ENCODE results near the gene CFAP45. TPM values are rescaled to one million over a fixed set of nuclear protein-coding genes. Genes with fewer than 3 reads are reported as not detected.

Gene CFAP45
- total RNA-seq, 1 experiment from 2014 or later, result 3.6 TPM

DNA sequence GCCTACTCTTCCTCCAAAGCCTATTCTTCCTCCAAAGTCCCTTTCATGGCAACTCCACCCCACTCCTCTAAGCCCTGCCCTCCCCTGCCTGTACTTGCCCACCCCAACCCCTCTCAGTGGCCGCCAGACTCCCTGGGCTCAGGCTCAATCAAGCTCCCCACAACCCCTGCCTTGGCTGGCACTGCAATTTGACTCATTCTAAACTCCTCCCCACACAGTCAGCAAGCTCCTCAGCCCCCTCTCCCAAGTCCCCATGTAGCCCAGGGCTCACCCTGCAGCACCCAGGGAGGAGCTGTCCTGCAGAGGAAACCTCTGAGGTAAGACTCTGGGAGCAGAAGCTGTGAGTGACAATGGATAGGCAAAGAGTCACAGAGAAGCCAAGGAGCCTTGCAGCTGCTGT is 33.9 kb downstream of the CFAP45 start:
- Histone ChIP-seq H3K4me3 (ENCODE audit: low read depth, low read length, poor library complexity, severe bottlenecking) (no peak overlapping the region), H3K9me3 (ENCODE audit: low read depth, low read length, poor library complexity, severe bottlenecking) (no peaks in the 10 kb centered on the region), H3K4me1 (ENCODE audit: insufficient read depth, low read length, poor library complexity, severe bottlenecking) (peaks cover 5% of the 10 kb centered on the region), H3K27ac (ENCODE audit: low read depth, low read length, poor library complexity, severe bottlenecking) (no peak overlapping the region), H3K27me3 (replicated peaks; ENCODE audit: insufficient read depth, low read depth, low read length, poor library complexity) (no peaks in the 10 kb centered on the region), H3K36me3 (ENCODE audit: insufficient read depth, low read length, poor library complexity, severe bottlenecking) (no peaks in the 10 kb centered on the region)
- BruUV-seq (replicated peaks), result no TSS peak
- POLR2A ChIA-PET (ENCODE audit: low non-redundant PET), result no interaction called here
- intact Hi-C loops (cut with micrococcal nuclease; ENCODE audit: unreplicated experiment), result no loop called here
- DNase-seq (ENCODE audit: low spot score), result no peak
- TF ChIP-seq CTCF (conservative IDR thresholded peaks at IDR 0.05; ENCODE audit: low read depth, low read length) (no peak), EZH2 (IDR thresholded peaks at IDR 0.05; ENCODE audit: borderline replicate concordance, low read depth, low read length, poor library complexity, severe bottlenecking) (no peak)
- CTCF ChIA-PET, result no interaction called here

DNA sequence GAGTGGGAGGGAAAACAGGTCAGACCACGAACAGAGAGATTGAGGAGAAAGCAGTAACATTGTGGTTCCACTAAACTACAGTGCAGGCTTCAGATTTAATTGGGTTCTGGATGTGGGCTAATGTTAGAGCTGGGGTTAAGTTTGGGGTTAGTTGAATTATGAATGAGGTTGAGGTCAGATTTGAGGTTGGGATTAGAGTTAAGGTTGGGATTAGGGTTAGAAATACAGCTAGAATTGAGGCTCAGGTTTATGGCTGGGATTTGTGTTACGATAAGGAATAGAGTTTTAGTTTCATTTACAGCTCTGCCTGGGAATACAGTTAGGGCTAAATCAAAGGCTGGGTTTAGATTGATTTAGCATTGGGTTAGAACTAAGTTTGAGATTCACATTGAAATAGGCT is 35.7 kb downstream of the CFAP45 start:
- no peak for DNase-seq (ENCODE audit: low spot score)
- Histone ChIP-seq H3K4me3 (ENCODE audit: low read depth, low read length, poor library complexity, severe bottlenecking) (no peak overlapping the region), H3K36me3 (ENCODE audit: insufficient read depth, low read length, poor library complexity, severe bottlenecking) (no peaks in the 10 kb centered on the region), H3K9me3 (ENCODE audit: low read depth, low read length, poor library complexity, severe bottlenecking) (no peaks in the 10 kb centered on the region), H3K27ac (ENCODE audit: low read depth, low read length, poor library complexity, severe bottlenecking) (no peak overlapping the region), H3K27me3 (replicated peaks; ENCODE audit: insufficient read depth, low read depth, low read length, poor library complexity) (no peaks in the 10 kb centered on the region), H3K4me1 (ENCODE audit: insufficient read depth, low read length, poor library complexity, severe bottlenecking) (peaks cover under 1% of the 10 kb centered on the region)
- POLR2A ChIA-PET (ENCODE audit: low non-redundant PET), result no interaction called here
- intact Hi-C loops (cut with micrococcal nuclease; ENCODE audit: unreplicated experiment), result no loop called here
- BruUV-seq (replicated peaks), result no TSS peak
- TF ChIP-seq EZH2 (IDR thresholded peaks at IDR 0.05; ENCODE audit: borderline replicate concordance, low read depth, low read length, poor library complexity, severe bottlenecking) (no peak), CTCF (conservative IDR thresholded peaks at IDR 0.05; ENCODE audit: low read depth, low read length) (no peak)
- CTCF ChIA-PET, result no interaction called here

DNA sequence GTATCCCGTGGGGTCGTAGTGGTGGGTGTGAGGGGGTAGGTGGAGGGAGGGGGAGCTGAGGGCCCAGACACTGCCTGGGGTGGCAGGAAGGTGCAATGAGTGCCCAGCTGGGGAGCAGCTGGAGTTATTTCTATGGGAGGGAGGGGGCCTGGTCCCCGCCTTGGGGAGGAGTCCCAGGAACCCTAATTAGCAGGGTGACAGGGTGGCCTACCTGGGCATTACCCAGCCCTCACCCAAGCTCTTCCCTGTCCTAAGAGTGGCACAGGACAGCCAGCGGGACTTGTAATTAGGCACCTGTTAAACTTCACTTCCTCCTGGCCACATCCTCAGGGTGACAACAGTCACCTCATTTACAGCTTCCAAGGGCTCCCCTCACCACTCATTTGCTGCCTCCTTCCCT is 37.4 kb downstream of the CFAP45 start, which contains the start of gene VSIG8:
TSS of gene VSIG8 (minus strand) at position 101 of the 400 bp plus-strand sequence. CDS start 136 bp downstream, outside the sequence.
- ChIA-PET CTCF (no interaction called here), POLR2A (ENCODE audit: low non-redundant PET) (no interaction called here)
- intact Hi-C loops (cut with micrococcal nuclease; ENCODE audit: unreplicated experiment), result no loop called here
- H3K27me3 ChIP-seq (replicated peaks; ENCODE audit: insufficient read depth, low read depth, low read length, poor library complexity), result no peaks in the 10 kb centered on the region
- no peaks in the 10 kb centered on the region for H3K36me3 ChIP-seq (ENCODE audit: insufficient read depth, low read length, poor library complexity, severe bottlenecking)
- H3K4me1 ChIP-seq (ENCODE audit: insufficient read depth, low read length, poor library complexity, severe bottlenecking), result no peaks in the 10 kb centered on the region
- H3K4me3 ChIP-seq (ENCODE audit: low read depth, low read length, poor library complexity, severe bottlenecking), result no peak within 1 kb of the TSS
- DNase-seq (ENCODE audit: low spot score), result no peak
- H3K27ac ChIP-seq (ENCODE audit: low read depth, low read length, poor library complexity, severe bottlenecking), result no peak within 1 kb of the TSS
- no peaks in the 10 kb centered on the region for H3K9me3 ChIP-seq (ENCODE audit: low read depth, low read length, poor library complexity, severe bottlenecking)
- TF ChIP-seq EZH2 (IDR thresholded peaks at IDR 0.05; ENCODE audit: borderline replicate concordance, low read depth, low read length, poor library complexity, severe bottlenecking) (no peak), CTCF (conservative IDR thresholded peaks at IDR 0.05; ENCODE audit: low read depth, low read length) (no peak)
- no TSS peak for BruUV-seq (replicated peaks)
